OCI-LY1 (cell line): ENCODE results near the gene SUMO1.

ENCODE experiments used
- H2AFZ ChIP-seq: fragments of 200-600 bp; sonication (generic), shearing (Covaris generic); 2 replicates; pipeline ENCODE4 v1.6.0; 2014; ENCODE audit warnings: antibody characterized with exemption, mild to moderate bottlenecking, low read length
- H3F3A ChIP-seq: fragments of 200-600 bp; sonication (generic), shearing (Covaris generic); 2 replicates; pipeline ENCODE4 v1.6.0; 2014; ENCODE audit warnings: mild to moderate bottlenecking, antibody characterized with exemption, low read length, moderate library complexity; ENCODE audit not compliant: insufficient read depth
- H3K27ac ChIP-seq: fragments of 200-600 bp; sonication (generic); 2 replicates; pipeline ENCODE4 v1.5.1; 2014; ENCODE audit warnings: low read length, mixed run types, mild to moderate bottlenecking, low read depth; ENCODE audit not compliant: poor library complexity, severe bottlenecking
- H3K27me3 ChIP-seq: fragments of 200-600 bp; sonication (generic); 2 replicates; pipeline ENCODE4 v1.6.0; 2014; ENCODE audit warnings: antibody characterized with exemption, mild to moderate bottlenecking, low read length, moderate library complexity; ENCODE audit not compliant: insufficient read depth
- H3K36me3 ChIP-seq: fragments of 200-600 bp; sonication (generic); 2 replicates; pipeline ENCODE4 v1.6.1; 2014; ENCODE audit warnings: mild to moderate bottlenecking, antibody characterized with exemption, low read length, moderate library complexity, mixed read lengths; ENCODE audit not compliant: insufficient read depth
- H3K4me1 ChIP-seq: fragments of 200-600 bp; sonication (generic); 2 replicates; pipeline ENCODE4 v1.5.1; 2014; ENCODE audit warnings: mild to moderate bottlenecking, low read length, moderate library complexity; ENCODE audit not compliant: insufficient read depth, severe bottlenecking
- H3K4me2 ChIP-seq: fragments of 200-600 bp; sonication (generic), shearing (Covaris generic); 2 replicates; pipeline ENCODE4 v1.6.1; 2014; ENCODE audit warnings: low read length
- H3K4me3 ChIP-seq: fragments of 200-600 bp; sonication (generic); 2 replicates; pipeline ENCODE4 v1.5.1; 2014; ENCODE audit warnings: low read length, low read depth, mild to moderate bottlenecking, mixed read lengths; ENCODE audit not compliant: poor library complexity, severe bottlenecking
- H3K79me2 ChIP-seq: fragments of 200-600 bp; shearing (Covaris generic); 2 replicates; pipeline ENCODE4 v1.6.1; 2016; ENCODE audit warnings: mixed run types, low read length, mixed read lengths; ENCODE audit not compliant: insufficient read depth
- H3K9ac ChIP-seq: fragments of 200-600 bp; sonication (generic), shearing (Covaris generic); 2 replicates; pipeline ENCODE4 v1.6.1; 2014; ENCODE audit warnings: mild to moderate bottlenecking, low read length, mixed read lengths
- H3K9me2 ChIP-seq: fragments of 200-600 bp; sonication (generic), shearing (Covaris generic); 2 replicates; pipeline ENCODE4 v1.6.1; 2014; ENCODE audit warnings: low read depth, mild to moderate bottlenecking, low read length, mixed read lengths
- H3K9me3 ChIP-seq: fragments of 200-600 bp; shearing (Covaris generic); 2 replicates; pipeline ENCODE4 v1.6.1; 2014; ENCODE audit warnings: low read length, mixed read lengths
- H4K20me1 ChIP-seq: fragments of 200-600 bp; sonication (generic), shearing (Covaris generic); 2 replicates; pipeline ENCODE4 v1.6.0; 2016; ENCODE audit warnings: mild to moderate bottlenecking, low read length; ENCODE audit not compliant: insufficient read depth
- CTCF ChIP-seq: fragments of 200-600 bp; sonication (generic), shearing (Covaris generic); IDR thresholded peaks from 2 replicates; pipeline ENCODE4 v1.5.1; 2017; ENCODE audit warnings: mild to moderate bottlenecking, antibody characterized with exemption, low read length, moderate library complexity, mixed read lengths
- EZH2 ChIP-seq: fragments of 200-600 bp; sonication (generic), shearing (Covaris generic); IDR thresholded peaks from 2 replicates; pipeline ENCODE4 v1.8.0; 2017; ENCODE audit warnings: borderline replicate concordance, mixed run types, mild to moderate bottlenecking, antibody characterized with exemption, low read length, moderate library complexity, mixed read lengths

The SUMO1 gene

GRCh38 chr2:202201220-202202160, 36.9 kb downstream of the SUMO1 start:
- no peak for TF ChIP-seq CTCF
- TF ChIP-seq EZH2 = no peak
- no peaks in the 10 kb centered on the region for H4K20me1 ChIP-seq
- no peaks in the 10 kb centered on the region for H3F3A ChIP-seq
- H3K4me2 ChIP-seq = no peak overlapping the region
- H3K9me3 ChIP-seq = no peaks in the 10 kb centered on the region
- no peak overlapping the region for H2AFZ ChIP-seq
- H3K4me3 ChIP-seq = no peak overlapping the region
- H3K79me2 ChIP-seq = no peaks in the 10 kb centered on the region
- H3K36me3 ChIP-seq = peaks cover 7% of the 10 kb centered on the region
- no peaks in the 10 kb centered on the region for H3K4me1 ChIP-seq
- H3K9me2 ChIP-seq = no peaks in the 10 kb centered on the region
- H3K9ac ChIP-seq = no peak overlapping the region
- H3K27ac ChIP-seq = no peak overlapping the region
- H3K27me3 ChIP-seq = no peaks in the 10 kb centered on the region

- Histone ChIP-seq H3K4me3 (no peak overlapping the region), H3K4me1 (no peaks in the 10 kb centered on the region), H3K27ac (no peak overlapping the region), H3K27me3 (no peaks in the 10 kb centered on the region), H3K4me2 (no peak overlapping the region), H3K9me3 (no peaks in the 10 kb centered on the region), H4K20me1 (no peaks in the 10 kb centered on the region), H3K79me2 (no peaks in the 10 kb centered on the region), H3K9me2 (no peaks in the 10 kb centered on the region), H3F3A (no peaks in the 10 kb centered on the region), H2AFZ (no peak overlapping the region), H3K9ac (no peak overlapping the region), H3K36me3 (no peaks in the 10 kb centered on the region)
- TF ChIP-seq CTCF (no peak), EZH2 (no peak)
These were observed 41.7 kb downstream of the SUMO1 start for GRCh38 chr2:202196727-202197126.

GRCh38 chr2:202194418-202194817, 44.0 kb downstream of the SUMO1 start:
- Histone ChIP-seq H3K4me2 (no peak overlapping the region), H3K36me3 (no peaks in the 10 kb centered on the region), H3K9ac (no peak overlapping the region), H2AFZ (no peak overlapping the region), H4K20me1 (no peaks in the 10 kb centered on the region), H3F3A (no peaks in the 10 kb centered on the region), H3K4me3 (no peak overlapping the region), H3K27me3 (no peaks in the 10 kb centered on the region), H3K9me2 (no peaks in the 10 kb centered on the region), H3K9me3 (no peaks in the 10 kb centered on the region), H3K4me1 (no peaks in the 10 kb centered on the region), H3K79me2 (no peaks in the 10 kb centered on the region), H3K27ac (no peak overlapping the region)
- no peak for TF ChIP-seq EZH2
- no peak for TF ChIP-seq CTCF
